ENCODE measurements around the gene FLII. TPM values are rescaled to one million over a fixed set of nuclear protein-coding genes. Genes with fewer than 3 reads are reported as not detected.
A peak's percentile ranks its signal among the peaks of the same experiment; 100 is the strongest.

Gene FLII
- total and polyA plus RNA-seq, 2 experiments from 2014 or later, result 175 to 373 TPM

- TF ChIP-seq ZNF462 (CRISPR knock-in tag; IDR thresholded peaks at IDR 0.05) (no peak), ZNF331 (CRISPR knock-in tag; IDR thresholded peaks at IDR 0.05; ENCODE audit: low read depth) (no peak), ETS1 (IDR thresholded peaks at IDR 0.05) (no peak), ZNF114 (CRISPR knock-in tag; IDR thresholded peaks at IDR 0.05) (no peak), REST (IDR thresholded peaks at IDR 0.05; ENCODE audit: unreplicated experiment) (no peak), JUNB (IDR thresholded peaks at IDR 0.05; ENCODE audit: unreplicated experiment) (no peak), NANOG (IDR thresholded peaks at IDR 0.05; ENCODE audit: borderline replicate concordance) (no peak), POLR2AphosphoS5 (IDR thresholded peaks at IDR 0.05; ENCODE audit: low read depth) (peak; percentile 11; the same call in 1 of the 2 replicates), EZH2 (IDR thresholded peaks at IDR 0.05; ENCODE audit: low read depth, unreplicated experiment) (no peak), CREB1 (CRISPR knock-in tag; IDR thresholded peaks at IDR 0.05; ENCODE audit: low read depth) (peak; percentile 68), STAT1 (IDR thresholded peaks at IDR 0.05; ENCODE audit: unreplicated experiment) (no peak)
Observed at GRCh38 chr17:18225642-18226283, 32.8 kb downstream of the FLII start (continued).
